Jurkat, Clone E6-1 (cell line): ENCODE data around the gene CFAP221.

ENCODE experiments used
- DNase-seq: peaks from one replicate; pipeline ENCODE4 v3.0.0-alpha.2; 2011; ENCODE audit warnings: low read depth, low spot score
- H3K4me3 ChIP-seq: 2 replicates; pipeline ENCODE4 v1.5.1; 2011; ENCODE audit warnings: mild to moderate bottlenecking, low read length, control low read depth, moderate library complexity

The CFAP221 gene

GRCh38 chr2:119531292-119531691 is 13.0 kb upstream of the CFAP221 start:
- peak; percentile 17 for DNase-seq
- H3K4me3 ChIP-seq: no peak overlapping the region

- no peak for DNase-seq
- no peak overlapping the region for H3K4me3 ChIP-seq
Measured at GRCh38 chr2:119533560-119533959, 10.7 kb upstream of the CFAP221 start.

GRCh38 chr2:119536211-119536610 is 8.0 kb upstream of the CFAP221 start:
- no peak for DNase-seq
- H3K4me3 ChIP-seq: no peak overlapping the region

DNA sequence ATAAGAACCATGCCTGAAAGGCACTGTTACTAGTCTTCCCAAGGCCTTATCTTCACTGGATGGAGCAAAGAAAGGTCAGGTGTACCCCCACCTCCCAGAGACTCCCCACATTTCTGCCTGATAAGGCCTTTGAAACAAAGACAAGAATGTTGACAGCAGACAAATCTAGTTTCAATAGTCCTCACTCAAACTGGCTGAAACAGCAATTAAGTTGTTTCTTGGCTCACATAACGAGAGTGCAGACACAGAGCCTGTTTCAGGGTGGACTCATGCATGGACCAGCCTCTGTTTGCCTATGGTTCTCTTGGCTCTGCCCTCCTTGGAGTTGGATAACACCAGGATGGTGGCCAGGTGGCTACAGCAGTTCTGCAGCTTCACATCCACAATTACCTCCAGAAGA is 7.5 kb upstream of the CFAP221 start:
- DNase-seq: no peak
- no peak overlapping the region for H3K4me3 ChIP-seq

DNA sequence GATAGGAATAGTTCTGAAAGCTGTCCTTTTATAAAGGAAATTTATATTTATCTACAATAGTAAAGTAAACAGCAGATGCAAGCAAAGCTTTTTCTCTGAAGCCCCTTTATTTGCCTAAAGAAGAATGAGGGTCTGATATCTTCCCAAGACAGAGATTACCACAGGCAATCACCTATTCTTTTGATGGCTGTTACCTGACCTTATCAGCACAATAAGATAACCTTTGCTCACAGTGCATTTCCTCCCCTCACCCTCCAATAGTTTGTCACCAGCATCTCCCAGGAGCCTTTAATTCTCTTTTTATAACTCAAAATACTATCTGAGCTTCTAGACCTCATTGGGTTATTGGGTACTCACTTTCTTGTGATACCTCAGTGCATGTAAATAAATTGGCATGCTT is 6.5 kb upstream of the CFAP221 start:
- no peak overlapping the region for H3K4me3 ChIP-seq

GRCh38 chr2:119541476-119541875 is 2.8 kb upstream of the CFAP221 start:
- DNase-seq: no peak
- H3K4me3 ChIP-seq: no peak overlapping the region

More for the DNA sequence above, 6.5 kb upstream of the CFAP221 start:
- no peak for DNase-seq

GRCh38 chr2:119544939-119545475 is 758 bp downstream of the CFAP221 start:
- DNase-seq: no peak
- no peak overlapping the region for H3K4me3 ChIP-seq

GRCh38 chr2:119545754-119546446 is 1.7 kb downstream of the CFAP221 start:
- H3K4me3 ChIP-seq: no peak overlapping the region
- DNase-seq: no peak

DNA sequence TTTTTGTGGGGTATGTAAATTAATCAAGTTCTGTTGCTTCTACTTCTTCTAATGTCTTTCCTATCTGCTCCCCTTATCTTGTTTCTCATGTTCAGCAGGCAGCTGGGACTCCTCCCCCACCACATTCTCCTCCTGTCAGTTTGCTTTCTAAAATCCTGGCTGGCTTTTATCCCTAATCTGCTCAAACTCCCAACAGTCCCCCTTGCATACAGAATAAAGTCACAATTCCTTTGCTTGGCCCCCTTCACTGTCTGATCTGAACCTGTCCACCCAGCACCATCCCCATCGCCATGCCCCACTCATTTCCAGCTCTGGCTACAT is 2.2 kb downstream of the CFAP221 start:
- DNase-seq: no peak
- H3K4me3 ChIP-seq: no peak overlapping the region

- no peak overlapping the region for H3K4me3 ChIP-seq
- DNase-seq: no peak
Measured at GRCh38 chr2:119548516-119549120, 4.4 kb downstream of the CFAP221 start.

DNA sequence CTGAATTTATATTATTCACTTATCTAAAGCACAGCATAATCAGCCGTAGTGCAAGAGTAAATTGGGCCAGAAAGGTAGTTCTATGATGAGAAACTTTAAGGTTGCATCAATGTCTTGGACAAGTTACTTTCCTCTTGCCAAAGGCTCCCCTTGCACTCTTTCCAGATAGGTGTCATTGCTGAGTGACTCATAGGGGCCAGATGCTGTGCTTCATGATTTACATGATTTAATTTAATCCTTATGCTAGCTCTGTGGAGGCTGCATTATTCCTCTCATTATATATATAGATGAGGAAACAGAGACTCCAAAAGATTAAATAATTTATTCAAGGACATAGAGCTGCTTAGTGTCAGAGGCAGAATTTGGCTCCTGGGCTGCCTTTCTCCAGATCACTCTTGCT is 5.0 kb downstream of the CFAP221 start:
- H3K4me3 ChIP-seq: no peak overlapping the region
- no peak for DNase-seq

GRCh38 chr2:119550346-119550745 is 6.1 kb downstream of the CFAP221 start:
- H3K4me3 ChIP-seq: no peak overlapping the region
- DNase-seq: no peak

DNA sequence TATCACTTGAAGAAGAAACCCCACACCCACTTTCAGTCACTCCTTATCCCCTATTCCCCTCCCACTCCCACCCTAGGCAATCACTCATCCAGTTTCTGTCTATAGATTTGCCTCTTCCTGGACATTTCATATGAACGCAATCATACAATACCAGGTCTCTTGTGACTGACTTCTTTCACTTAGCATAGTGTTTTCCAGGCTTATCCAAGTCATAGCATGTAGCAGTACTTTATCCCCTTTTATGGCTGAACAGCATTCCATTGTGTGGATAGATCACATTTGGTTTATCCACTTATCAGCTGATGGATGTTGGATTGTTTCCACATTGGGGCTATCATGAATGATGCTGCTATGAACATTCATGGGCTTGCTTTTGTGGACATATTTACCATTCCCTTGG is 6.6 kb downstream of the CFAP221 start:
- H3K4me3 ChIP-seq: no peak overlapping the region
- no peak for DNase-seq

GRCh38 chr2:119552902-119553301 is 8.7 kb downstream of the CFAP221 start:
- no peak for DNase-seq
- no peak overlapping the region for H3K4me3 ChIP-seq

DNA sequence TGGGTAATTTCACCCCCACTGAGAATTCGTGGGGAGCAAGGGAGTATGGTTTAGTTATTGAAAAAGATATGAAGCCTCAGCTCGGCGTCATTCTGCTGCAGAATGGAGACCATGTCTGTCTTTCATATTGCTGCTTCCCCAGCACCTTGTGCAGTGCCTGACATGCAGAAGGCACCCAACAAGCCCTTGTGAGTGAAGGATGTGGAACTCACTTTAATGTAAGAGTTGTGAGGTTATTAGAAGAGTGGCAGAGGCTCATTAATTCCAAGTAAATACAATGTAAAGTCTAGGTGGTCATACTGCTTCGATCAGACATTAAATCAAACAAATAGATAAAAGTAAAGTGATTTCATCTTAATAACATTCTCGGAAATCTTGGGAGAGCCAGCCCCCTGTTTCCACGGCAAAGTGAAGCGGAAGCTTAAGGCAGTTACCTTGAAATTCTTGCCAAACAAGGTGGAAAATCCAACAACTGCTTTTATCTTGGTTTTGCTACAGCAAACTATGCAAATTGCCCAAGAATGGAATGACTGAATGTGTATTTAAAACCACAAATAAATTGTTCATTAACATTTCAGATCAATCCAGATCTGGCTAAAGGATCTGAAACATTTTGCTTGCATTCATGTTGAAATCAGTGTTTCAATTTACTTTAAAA is 9.6 kb downstream of the CFAP221 start:
- no peak for DNase-seq
- no peak overlapping the region for H3K4me3 ChIP-seq

DNA sequence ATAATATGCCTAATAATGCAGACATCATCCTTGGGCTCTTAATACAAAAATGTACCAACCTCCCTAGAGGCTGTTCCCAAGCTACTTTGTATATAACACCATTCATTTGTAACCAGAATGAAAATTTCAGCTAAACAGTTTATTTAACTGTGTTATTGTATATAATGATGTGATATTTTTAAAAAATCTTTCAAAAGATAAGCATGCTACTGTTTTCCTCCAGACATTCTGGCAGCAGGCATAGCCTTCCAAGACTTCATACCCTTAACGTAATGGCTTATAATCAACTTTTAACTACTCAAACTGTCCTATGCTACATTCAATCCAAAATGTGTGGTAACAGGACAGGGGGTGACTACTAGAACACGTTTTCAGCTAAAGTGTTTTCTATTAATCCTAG is 21.2 kb downstream of the CFAP221 start:
- no peak overlapping the region for H3K4me3 ChIP-seq
- DNase-seq: no peak

GRCh38 chr2:119567292-119567691 is 23.0 kb downstream of the CFAP221 start:
- H3K4me3 ChIP-seq: no peak overlapping the region
- no peak for DNase-seq

- DNase-seq: no peak
- H3K4me3 ChIP-seq: no peak overlapping the region
Measured at GRCh38 chr2:119574108-119574815, 30.0 kb downstream of the CFAP221 start.

GRCh38 chr2:119574864-119575263 is 30.6 kb downstream of the CFAP221 start:
- no peak for DNase-seq
- H3K4me3 ChIP-seq: no peak overlapping the region

DNA sequence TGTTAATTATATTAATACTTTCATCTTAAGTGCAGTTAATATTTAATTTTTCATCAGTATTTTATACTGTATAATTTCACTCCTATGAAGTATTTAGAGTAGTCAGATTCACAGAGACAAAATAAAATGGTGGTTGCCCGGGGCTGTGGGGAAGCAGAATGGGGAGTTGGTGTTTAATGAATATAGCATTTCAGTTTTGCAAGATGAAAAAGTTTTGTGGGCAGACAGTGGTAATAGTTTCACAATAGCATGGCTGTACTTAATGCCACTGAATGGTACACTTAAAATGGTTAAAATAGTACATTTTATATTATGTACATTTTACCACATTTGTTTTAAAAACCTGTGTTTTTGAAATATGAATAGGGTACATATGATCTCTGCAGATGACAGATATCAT is 31.2 kb downstream of the CFAP221 start:
- H3K4me3 ChIP-seq: no peak overlapping the region
- DNase-seq: no peak
